ENCODE results near the gene NPR2.
A peak's percentile ranks its signal among the peaks of the same experiment; 100 is the strongest.

Gene NPR2

GRCh38 chr9:35774907-35775635, 16.3 kb upstream of the NPR2 start:
- DNase-seq, result peak; percentile 23
- H3K27me3 ChIP-seq (ENCODE audit: insufficient read depth, low read depth, severe bottlenecking), result no peaks in the 10 kb centered on the region
- no peak for TF ChIP-seq CTCF (IDR thresholded peaks at IDR 0.05; ENCODE audit: low read depth, low read length)
- H3K9me3 ChIP-seq (ENCODE audit: severe bottlenecking), result no peaks in the 10 kb centered on the region
- H3K4me3 ChIP-seq (ENCODE audit: low read depth, low read length), result no peak overlapping the region
- peaks cover 3% of the 10 kb centered on the region; the same call in 1 of the 2 replicates for H3K36me3 ChIP-seq
- peak overlapping the region; percentile 65 for H3K27ac ChIP-seq

- TF ChIP-seq CTCF (IDR thresholded peaks at IDR 0.05; ENCODE audit: low read depth, low read length), result no peak
- Histone ChIP-seq H3K27me3 (ENCODE audit: insufficient read depth, low read depth, severe bottlenecking) (no peaks in the 10 kb centered on the region), H3K4me3 (ENCODE audit: low read depth, low read length) (no peak overlapping the region), H3K36me3 (peaks cover 6% of the 10 kb centered on the region; the same call in 1 of the 2 replicates), H3K9me3 (ENCODE audit: severe bottlenecking) (no peaks in the 10 kb centered on the region), H3K27ac (peak overlapping the region; percentile 65)
- no peak for DNase-seq
Measured at GRCh38 chr9:35776018-35776417, 15.4 kb upstream of the NPR2 start.

- H3K4me3 ChIP-seq (ENCODE audit: low read depth, low read length), result no peak overlapping the region
- H3K27me3 ChIP-seq (ENCODE audit: insufficient read depth, low read depth, severe bottlenecking), result no peaks in the 10 kb centered on the region
- no peaks in the 10 kb centered on the region for H3K9me3 ChIP-seq (ENCODE audit: severe bottlenecking)
- TF ChIP-seq CTCF (IDR thresholded peaks at IDR 0.05; ENCODE audit: low read depth, low read length), result no peak
- no peak for DNase-seq
- H3K27ac ChIP-seq, result no peak overlapping the region
- H3K36me3 ChIP-seq, result peaks cover 4% of the 10 kb centered on the region
Measured at GRCh38 chr9:35778496-35778895, 12.9 kb upstream of the NPR2 start.

- H3K27ac ChIP-seq, result no peak overlapping the region
- DNase-seq, result no peak
- H3K36me3 ChIP-seq, result peaks cover 4% of the 10 kb centered on the region
- H3K27me3 ChIP-seq (ENCODE audit: insufficient read depth, low read depth, severe bottlenecking), result no peaks in the 10 kb centered on the region
- no peak overlapping the region for H3K4me3 ChIP-seq (ENCODE audit: low read depth, low read length)
- no peak for TF ChIP-seq CTCF (IDR thresholded peaks at IDR 0.05; ENCODE audit: low read depth, low read length)
- H3K9me3 ChIP-seq (ENCODE audit: severe bottlenecking), result no peaks in the 10 kb centered on the region
Measured at GRCh38 chr9:35781066-35781465, 10.3 kb upstream of the NPR2 start.

- Histone ChIP-seq H3K36me3 (peaks cover 8% of the 10 kb centered on the region), H3K27ac (no peak overlapping the region), H3K27me3 (ENCODE audit: insufficient read depth, low read depth, severe bottlenecking) (no peaks in the 10 kb centered on the region), H3K9me3 (ENCODE audit: severe bottlenecking) (no peaks in the 10 kb centered on the region), H3K4me3 (ENCODE audit: low read depth, low read length) (no peak overlapping the region)
- no peak for DNase-seq
- no peak for TF ChIP-seq CTCF (IDR thresholded peaks at IDR 0.05; ENCODE audit: low read depth, low read length)
Measured at GRCh38 chr9:35783418-35783817, 8.0 kb upstream of the NPR2 start.

- peak overlapping the region; percentile 98 for H3K27ac ChIP-seq
- no peak overlapping the region for H3K4me3 ChIP-seq (ENCODE audit: low read depth, low read length)
Measured at GRCh38 chr9:35789541-35789940, 1.9 kb upstream of the NPR2 start.

More at GRCh38 chr9:35789541-35789940, 1.9 kb upstream of the NPR2 start:
- no peaks in the 10 kb centered on the region for H3K9me3 ChIP-seq (ENCODE audit: severe bottlenecking)
- H3K27me3 ChIP-seq (ENCODE audit: insufficient read depth, low read depth, severe bottlenecking), result no peaks in the 10 kb centered on the region
- no peak for DNase-seq
- TF ChIP-seq CTCF (IDR thresholded peaks at IDR 0.05; ENCODE audit: low read depth, low read length), result no peak
- H3K36me3 ChIP-seq, result peaks cover 17% of the 10 kb centered on the region

Measured in WERI-Rb-1 (cell line).